ENCODE data around the gene RAB4B.

RAB4B gene

DNA sequence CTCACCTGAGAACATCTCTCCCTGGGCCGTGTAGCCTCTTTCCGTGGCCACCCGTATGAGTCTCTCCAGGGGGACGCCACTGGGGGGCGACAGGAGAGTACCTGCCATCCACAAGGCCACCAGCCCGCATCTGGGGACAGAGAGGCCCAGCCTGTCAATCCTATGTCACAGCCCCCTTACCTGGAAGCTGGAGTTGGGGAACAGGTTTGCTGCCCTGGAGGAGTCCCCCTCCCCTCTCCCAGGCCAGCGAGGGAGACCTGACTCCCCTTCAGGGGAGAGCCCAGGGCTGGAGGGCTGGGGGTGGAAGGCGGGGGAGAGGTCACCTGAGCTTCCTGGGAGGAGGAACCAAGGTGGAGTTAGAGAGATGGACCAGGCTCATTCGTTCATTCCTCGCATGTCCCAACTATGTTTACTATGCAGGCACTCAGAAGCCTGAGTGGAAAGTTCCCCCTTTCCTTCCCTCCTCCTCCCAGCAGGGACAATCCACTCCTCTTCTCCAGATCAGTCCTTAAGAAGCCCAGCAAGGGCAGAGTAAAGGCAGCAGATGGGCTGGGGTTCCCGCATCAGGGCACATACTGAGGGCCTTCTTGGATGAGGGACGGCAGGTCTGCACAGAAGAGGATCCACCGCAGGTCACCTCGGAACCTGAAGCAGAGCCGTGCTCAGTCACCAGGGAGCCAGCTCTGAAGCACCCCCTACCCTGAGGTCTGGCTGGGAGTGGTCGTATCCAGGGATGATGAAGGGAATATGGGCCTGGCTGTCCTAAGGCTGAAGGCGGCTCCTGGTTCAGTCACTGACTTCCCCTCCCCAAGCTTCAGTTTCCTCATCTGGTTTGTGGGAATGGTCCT is 33.3 kb upstream of the RAB4B start:
- no peak for TF ChIP-seq POLR2AphosphoS5 (IDR thresholded peaks at IDR 0.05; ENCODE audit: low read depth)
- TF ChIP-seq SPI1 (IDR thresholded peaks at IDR 0.05; ENCODE audit: borderline replicate concordance, low read depth), result no peak
- TF ChIP-seq, protein P1, sequence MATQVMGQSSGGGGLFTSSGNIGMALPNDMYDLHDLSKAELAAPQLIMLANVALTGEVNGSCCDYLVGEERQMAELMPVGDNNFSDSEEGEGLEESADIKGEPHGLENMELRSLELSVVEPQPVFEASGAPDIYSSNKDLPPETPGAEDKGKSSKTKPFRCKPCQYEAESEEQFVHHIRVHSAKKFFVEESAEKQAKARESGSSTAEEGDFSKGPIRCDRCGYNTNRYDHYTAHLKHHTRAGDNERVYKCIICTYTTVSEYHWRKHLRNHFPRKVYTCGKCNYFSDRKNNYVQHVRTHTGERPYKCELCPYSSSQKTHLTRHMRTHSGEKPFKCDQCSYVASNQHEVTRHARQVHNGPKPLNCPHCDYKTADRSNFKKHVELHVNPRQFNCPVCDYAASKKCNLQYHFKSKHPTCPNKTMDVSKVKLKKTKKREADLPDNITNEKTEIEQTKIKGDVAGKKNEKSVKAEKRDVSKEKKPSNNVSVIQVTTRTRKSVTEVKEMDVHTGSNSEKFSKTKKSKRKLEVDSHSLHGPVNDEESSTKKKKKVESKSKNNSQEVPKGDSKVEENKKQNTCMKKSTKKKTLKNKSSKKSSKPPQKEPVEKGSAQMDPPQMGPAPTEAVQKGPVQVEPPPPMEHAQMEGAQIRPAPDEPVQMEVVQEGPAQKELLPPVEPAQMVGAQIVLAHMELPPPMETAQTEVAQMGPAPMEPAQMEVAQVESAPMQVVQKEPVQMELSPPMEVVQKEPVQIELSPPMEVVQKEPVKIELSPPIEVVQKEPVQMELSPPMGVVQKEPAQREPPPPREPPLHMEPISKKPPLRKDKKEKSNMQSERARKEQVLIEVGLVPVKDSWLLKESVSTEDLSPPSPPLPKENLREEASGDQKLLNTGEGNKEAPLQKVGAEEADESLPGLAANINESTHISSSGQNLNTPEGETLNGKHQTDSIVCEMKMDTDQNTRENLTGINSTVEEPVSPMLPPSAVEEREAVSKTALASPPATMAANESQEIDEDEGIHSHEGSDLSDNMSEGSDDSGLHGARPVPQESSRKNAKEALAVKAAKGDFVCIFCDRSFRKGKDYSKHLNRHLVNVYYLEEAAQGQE (IDR thresholded peaks at IDR 0.05; ENCODE audit: insufficient replicate concordance, low read depth), result no peak
- TF ChIP-seq, protein P2, sequence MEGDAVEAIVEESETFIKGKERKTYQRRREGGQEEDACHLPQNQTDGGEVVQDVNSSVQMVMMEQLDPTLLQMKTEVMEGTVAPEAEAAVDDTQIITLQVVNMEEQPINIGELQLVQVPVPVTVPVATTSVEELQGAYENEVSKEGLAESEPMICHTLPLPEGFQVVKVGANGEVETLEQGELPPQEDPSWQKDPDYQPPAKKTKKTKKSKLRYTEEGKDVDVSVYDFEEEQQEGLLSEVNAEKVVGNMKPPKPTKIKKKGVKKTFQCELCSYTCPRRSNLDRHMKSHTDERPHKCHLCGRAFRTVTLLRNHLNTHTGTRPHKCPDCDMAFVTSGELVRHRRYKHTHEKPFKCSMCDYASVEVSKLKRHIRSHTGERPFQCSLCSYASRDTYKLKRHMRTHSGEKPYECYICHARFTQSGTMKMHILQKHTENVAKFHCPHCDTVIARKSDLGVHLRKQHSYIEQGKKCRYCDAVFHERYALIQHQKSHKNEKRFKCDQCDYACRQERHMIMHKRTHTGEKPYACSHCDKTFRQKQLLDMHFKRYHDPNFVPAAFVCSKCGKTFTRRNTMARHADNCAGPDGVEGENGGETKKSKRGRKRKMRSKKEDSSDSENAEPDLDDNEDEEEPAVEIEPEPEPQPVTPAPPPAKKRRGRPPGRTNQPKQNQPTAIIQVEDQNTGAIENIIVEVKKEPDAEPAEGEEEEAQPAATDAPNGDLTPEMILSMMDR (IDR thresholded peaks at IDR 0.05; ENCODE audit: insufficient read depth, low read length), result no peak
- Histone ChIP-seq H3K27me3 (ENCODE audit: insufficient read depth, poor library complexity, severe bottlenecking) (no peaks in the 10 kb centered on the region), H3K4me3 (replicated peaks; ENCODE audit: insufficient read depth, low read length) (no peak overlapping the region), H3K27ac (replicated peaks) (no peak overlapping the region)
- DNase-seq (ENCODE audit: low read depth in 1 of 2, low spot score in 1 of 2), result no peak

DNA sequence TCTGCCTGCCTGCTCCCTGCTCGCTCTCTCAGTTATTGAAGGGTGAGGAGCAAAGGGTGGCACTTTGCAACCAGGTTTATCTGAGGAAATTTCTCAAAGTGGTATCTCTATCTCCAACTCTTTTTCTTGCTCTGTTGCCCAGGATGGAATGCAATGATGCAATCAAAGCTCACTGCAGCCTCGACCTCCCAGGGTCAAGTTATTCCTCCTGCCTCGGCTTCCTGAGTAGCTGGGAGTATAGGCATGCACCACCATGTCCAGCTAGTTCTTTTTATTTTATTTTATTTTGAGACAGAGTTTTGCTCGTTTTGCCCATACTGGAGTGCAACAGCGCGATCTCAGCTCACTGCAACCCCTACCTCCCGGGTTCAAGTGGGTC is 32.7 kb upstream of the RAB4B start:
- DNase-seq (ENCODE audit: low read depth in 1 of 2, low spot score in 1 of 2), result no peak

DNA sequence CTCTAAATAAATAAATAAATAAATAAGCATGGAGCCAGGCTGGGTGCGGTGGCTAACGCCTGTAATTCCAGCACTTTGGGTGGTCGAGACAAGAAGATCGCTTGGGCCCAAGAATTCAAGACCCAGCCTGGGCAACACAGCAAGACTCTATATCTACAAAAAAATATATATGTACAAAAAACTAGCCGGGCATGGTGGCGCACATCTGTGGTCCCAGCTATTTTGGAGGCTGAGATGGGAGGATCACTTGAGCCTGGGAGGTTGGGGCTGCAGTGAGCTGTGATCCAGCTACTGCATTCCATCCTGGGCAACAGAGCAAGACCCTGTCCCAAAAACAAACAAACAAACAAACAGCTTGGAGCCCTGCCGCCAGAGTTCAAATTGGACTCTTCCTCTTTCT is 30.5 kb upstream of the RAB4B start:
- H3K4me3 ChIP-seq (replicated peaks; ENCODE audit: insufficient read depth, low read length), result no peak overlapping the region
- H3K27me3 ChIP-seq (ENCODE audit: insufficient read depth, poor library complexity, severe bottlenecking), result no peaks in the 10 kb centered on the region
- H3K27ac ChIP-seq (replicated peaks), result peak overlapping the region; percentile 93
- no peak for DNase-seq (ENCODE audit: low read depth in 1 of 2, low spot score in 1 of 2)
- TF ChIP-seq SPI1 (IDR thresholded peaks at IDR 0.05; ENCODE audit: borderline replicate concordance, low read depth) (no peak; the same call in 1 of the 2 replicates), GABPA (IDR thresholded peaks at IDR 0.05; ENCODE audit: low read depth) (no peak)
- TF ChIP-seq, protein P2 (IDR thresholded peaks at IDR 0.05; ENCODE audit: insufficient read depth, low read length), result no peak

More for the DNA sequence above, 32.7 kb upstream of the RAB4B start:
- Histone ChIP-seq H3K27ac (replicated peaks) (no peak overlapping the region), H3K27me3 (ENCODE audit: insufficient read depth, poor library complexity, severe bottlenecking) (no peaks in the 10 kb centered on the region), H3K4me3 (replicated peaks; ENCODE audit: insufficient read depth, low read length) (no peak overlapping the region)
- TF ChIP-seq, protein P2 (IDR thresholded peaks at IDR 0.05; ENCODE audit: insufficient read depth, low read length), result no peak
- TF ChIP-seq, protein P1 (IDR thresholded peaks at IDR 0.05; ENCODE audit: insufficient replicate concordance, low read depth), result no peak
- TF ChIP-seq GABPA (IDR thresholded peaks at IDR 0.05; ENCODE audit: low read depth) (no peak), POLR2AphosphoS5 (IDR thresholded peaks at IDR 0.05; ENCODE audit: low read depth) (no peak), SPI1 (IDR thresholded peaks at IDR 0.05; ENCODE audit: borderline replicate concordance, low read depth) (no peak)

Measured in HL-60 (cell line).